H9 (cell line): ENCODE data around the gene PLCH1. TPM values are rescaled to one million over a fixed set of nuclear protein-coding genes. Genes with fewer than 3 reads are reported as not detected.

ENCODE experiments used
- DNase-seq: peaks from one replicate; pipeline ENCODE4 v3.0.0-alpha.2; 2017
- H2AFZ ChIP-seq: one replicate; pipeline ENCODE4 v1.6.1; 2013; ENCODE audit warnings: mild to moderate bottlenecking, low read length, control low read depth, moderate library complexity
- H2AK5ac ChIP-seq: 2 replicates; pipeline ENCODE4 v1.6.1; 2013; ENCODE audit warnings: low read length, control low read depth, mixed read lengths; ENCODE audit not compliant: insufficient read length
- H2BK120ac ChIP-seq: one replicate; pipeline ENCODE4 v1.6.1; 2013; ENCODE audit warnings: low read depth, mild to moderate bottlenecking, low read length, control low read depth, inconsistent platforms; ENCODE audit not compliant: poor library complexity, severe bottlenecking
- H2BK12ac ChIP-seq: 2 replicates; pipeline ENCODE4 v1.6.1; 2013; ENCODE audit warnings: low read length, control low read depth, mixed read lengths, low read depth; ENCODE audit not compliant: insufficient read length
- H2BK15ac ChIP-seq: 2 replicates; pipeline ENCODE4 v1.6.1; 2013; ENCODE audit warnings: low read depth, low read length, control low read depth
- H2BK20ac ChIP-seq: one replicate; pipeline ENCODE4 v1.6.1; 2013; ENCODE audit warnings: low read depth, mild to moderate bottlenecking, low read length, control low read depth, inconsistent platforms; ENCODE audit not compliant: poor library complexity, severe bottlenecking
- H2BK5ac ChIP-seq: 2 replicates; pipeline ENCODE4 v1.6.1; 2013; ENCODE audit warnings: low read length, control low read depth, mixed read lengths; ENCODE audit not compliant: insufficient read length
- H3K14ac ChIP-seq: 2 replicates; pipeline ENCODE4 v1.6.1; 2013; ENCODE audit warnings: low read length, control low read depth; ENCODE audit not compliant: insufficient read depth
- H3K18ac ChIP-seq: 2 replicates; pipeline ENCODE4 v1.6.1; 2013; ENCODE audit warnings: low read depth, mild to moderate bottlenecking, mixed read lengths, low read length, control low read depth; ENCODE audit not compliant: insufficient read length
- H3K23ac ChIP-seq: 2 replicates; pipeline ENCODE4 v1.6.1; 2013; ENCODE audit warnings: low read length, control low read depth, mixed read lengths, low read depth; ENCODE audit not compliant: insufficient read length
- H3K23me2 ChIP-seq: 2 replicates; pipeline ENCODE4 v1.6.1; 2013; ENCODE audit warnings: low read depth, mild to moderate bottlenecking, mixed read lengths, low read length, control low read depth; ENCODE audit not compliant: insufficient read length, poor library complexity, severe bottlenecking
- H3K27ac ChIP-seq: 2 replicates; pipeline ENCODE4 v1.5.1; 2013; ENCODE audit warnings: low read length, control low read depth, mixed read lengths, low read depth; ENCODE audit not compliant: insufficient read length
- H3K27me3 ChIP-seq: 2 replicates; pipeline ENCODE4 v1.6.1; 2013; ENCODE audit warnings: low read length, control low read depth, inconsistent platforms; ENCODE audit not compliant: insufficient read depth
- H3K4ac ChIP-seq: 2 replicates; pipeline ENCODE4 v1.6.1; 2013; ENCODE audit warnings: low read depth, mild to moderate bottlenecking, control low read depth, inconsistent platforms, low read length, moderate library complexity
- H3K4me1 ChIP-seq: 2 replicates; pipeline ENCODE4 v1.6.1; 2013; ENCODE audit warnings: low read length, control low read depth, inconsistent platforms; ENCODE audit not compliant: insufficient read depth
- H3K4me2 ChIP-seq: 2 replicates; pipeline ENCODE4 v1.6.1; 2013; ENCODE audit warnings: low read length, control low read depth, mixed read lengths; ENCODE audit not compliant: insufficient read length, insufficient read depth
- H3K56ac ChIP-seq: 2 replicates; pipeline ENCODE4 v1.6.1; 2013; ENCODE audit warnings: low read depth, mild to moderate bottlenecking, mixed read lengths, low read length, control low read depth; ENCODE audit not compliant: insufficient read length
- H3K79me1 ChIP-seq: 2 replicates; pipeline ENCODE4 v1.6.1; 2013; ENCODE audit warnings: low read depth, mild to moderate bottlenecking, moderate library complexity, low read length, control low read depth, inconsistent platforms; ENCODE audit not compliant: insufficient read depth, poor library complexity, severe bottlenecking
- H3K79me2 ChIP-seq: 2 replicates; pipeline ENCODE4 v1.6.1; 2013; ENCODE audit warnings: low read length, control low read depth, inconsistent platforms; ENCODE audit not compliant: insufficient read depth
- H3K9ac ChIP-seq: 2 replicates; pipeline ENCODE4 v1.6.1; 2013; ENCODE audit warnings: low read length, control low read depth, mixed read lengths; ENCODE audit not compliant: insufficient read length; ENCODE audit errors: extremely low read depth
- H3K9me3 ChIP-seq: one replicate; pipeline ENCODE4 v1.6.1; 2013; ENCODE audit warnings: low read depth, low read length, inconsistent platforms; ENCODE audit not compliant: control insufficient read depth
- H3T11ph ChIP-seq: one replicate; pipeline ENCODE4 v1.6.1; 2013; ENCODE audit warnings: mild to moderate bottlenecking, low read length, control low read depth, inconsistent platforms
- H4K20me1 ChIP-seq: one replicate; pipeline ENCODE4 v1.6.1; 2013; ENCODE audit not compliant: control insufficient read depth, insufficient read length, insufficient read depth
- H4K5ac ChIP-seq: 2 replicates; pipeline ENCODE4 v1.6.1; 2013; ENCODE audit warnings: low read depth, mild to moderate bottlenecking, mixed read lengths, low read length, control low read depth; ENCODE audit not compliant: insufficient read length
- H4K8ac ChIP-seq: replicated peaks from 2 replicates; pipeline ENCODE4 v1.6.1; 2013; ENCODE audit warnings: low read length, control low read depth, mixed read lengths, low read depth; ENCODE audit not compliant: insufficient read length
- H4K91ac ChIP-seq: 2 replicates; pipeline ENCODE4 v1.6.1; 2013; ENCODE audit warnings: low read depth, mild to moderate bottlenecking, moderate library complexity, mixed read lengths, low read length, control low read depth; ENCODE audit not compliant: insufficient read length
- H3K27ac Mint-ChIP-seq, 3 experiments: 2 replicates in 2 of 3; 3 replicates in 1 of 3; pipeline ENCODE4 v1.8.0; 2020 to 2021; ENCODE audit warnings: mixed read lengths in 3 of 3, mild to moderate bottlenecking in 1 of 3, moderate library complexity in 1 of 3
- H3K27me3 Mint-ChIP-seq: 2 replicates; pipeline ENCODE4 v1.8.0; 2021; ENCODE audit warnings: low read depth, mild to moderate bottlenecking, moderate library complexity, mixed read lengths
- H3K36me3 Mint-ChIP-seq, 3 experiments: 2 replicates in 2 of 3; 3 replicates in 1 of 3; pipeline ENCODE4 v1.8.0; 2020 to 2021; ENCODE audit warnings: low read depth in 3 of 3, mixed read lengths in 3 of 3; ENCODE audit not compliant: insufficient read depth in 1 of 3
- H3K4me1 Mint-ChIP-seq, 2 experiments: 2 replicates each; pipeline ENCODE4 v1.8.0; 2020; ENCODE audit warnings: mixed read lengths in 2 of 2
- H3K4me3 Mint-ChIP-seq, 2 experiments: 2 replicates in 1 of 2; 3 replicates in 1 of 2; pipeline ENCODE4 v1.8.0; 2020 to 2021; ENCODE audit warnings: mild to moderate bottlenecking in 2 of 2, mixed read lengths in 2 of 2, moderate library complexity in 1 of 2
- H3K9me3 Mint-ChIP-seq, 2 experiments: 2 replicates in 1 of 2; 3 replicates in 1 of 2; pipeline ENCODE4 v1.8.0; 2020; ENCODE audit warnings: mild to moderate bottlenecking in 2 of 2, mixed read lengths in 2 of 2, moderate library complexity in 1 of 2
- WGBS: extraction: QIAGEN DNeasy Blood & Tissue Kit; methylation state at CpG from one replicate; pipeline ENCODE4 v1.1.7; 2013; ENCODE audit warnings: missing lambda C conversion rate, low lambda C conversion rate, mixed read lengths; ENCODE audit not compliant: insufficient read length; ENCODE audit errors: extremely low coverage; 5-methylcytosine and 5-hydroxymethylcytosine counted together
- total RNA-seq: library from RNA; stranded (reverse); gene quantifications from 2 replicates; pipeline ENCODE4 v1.2.1, GENCODE V29; 2021
- TF ChIP-seq, protein P1 (sequence below): fragments of 200-600 bp; sonication (generic); conservative IDR thresholded peaks from 3 replicates; pipeline ENCODE4 v1.8.0; 2021; ENCODE audit warnings: antibody characterized with exemption, mild to moderate bottlenecking

PLCH1 gene
- total RNA-seq, 1 experiment from 2014 or later: 19.0 TPM

DNA sequence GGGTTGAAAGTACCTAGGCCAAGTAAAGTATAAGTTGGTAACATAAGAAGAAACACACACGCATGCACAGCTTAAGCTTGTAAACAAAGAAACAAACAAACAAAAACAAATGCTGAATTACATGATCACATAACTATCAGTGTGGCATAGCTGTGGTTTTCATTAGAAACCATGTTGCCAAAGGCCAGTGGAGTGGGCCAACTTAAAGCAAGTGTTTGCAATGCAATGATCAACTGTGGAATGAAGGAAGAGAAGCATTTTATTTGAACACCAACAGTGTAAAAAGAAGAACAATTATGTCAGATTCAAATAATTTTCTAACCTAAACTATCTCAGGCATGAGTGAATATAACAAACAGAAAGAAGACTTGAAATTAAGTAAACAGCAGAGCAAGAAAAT lies 252.0 kb downstream of the PLCH1 start:
- H3K9me3 Mint-ChIP-seq: no peaks in the 10 kb centered on the region
- Histone ChIP-seq H3K27me3 (no peaks in the 10 kb centered on the region), H2AK5ac (no peak overlapping the region), H4K20me1 (no peaks in the 10 kb centered on the region), H3K4ac (no peak overlapping the region), H3K9ac (no peak overlapping the region), H3K23me2 (no peaks in the 10 kb centered on the region), H4K91ac (no peak overlapping the region), H2BK15ac (no peak overlapping the region), H3K27ac (no peak overlapping the region), H4K5ac (no peak overlapping the region), H3K79me2 (0 out of 2 replicates have a peak, but pooled peaks cover 2% of the 10 kb centered on the region), H2BK5ac (no peak overlapping the region), H2BK20ac (no peak overlapping the region), H4K8ac (no peak overlapping the region), H2BK12ac (no peak overlapping the region), H3K14ac (no peak overlapping the region), H2AFZ (no peak overlapping the region), H3K9me3 (no peaks in the 10 kb centered on the region), H3K4me1 (no peaks in the 10 kb centered on the region; the same call in 1 of the 2 replicates), H3K4me2 (no peak overlapping the region), H2BK120ac (no peak overlapping the region), H3T11ph (no peak overlapping the region), H3K18ac (no peak overlapping the region), H3K23ac (no peak overlapping the region), H3K56ac (no peak overlapping the region), H3K79me1 (no peaks in the 10 kb centered on the region)
- no peak overlapping the region for H3K4me3 Mint-ChIP-seq
- H3K27me3 Mint-ChIP-seq: no peaks in the 10 kb centered on the region
- WGBS: no CpG with 5 or more reads among the region's 1 CpG
- H3K36me3 Mint-ChIP-seq: peaks cover 7 to 36% (median 20%) of the 10 kb centered on the region in 3 experiments; a peak in 6 of 7 replicates
- H3K27ac Mint-ChIP-seq: no peak overlapping the region
- TF ChIP-seq, protein P1, sequence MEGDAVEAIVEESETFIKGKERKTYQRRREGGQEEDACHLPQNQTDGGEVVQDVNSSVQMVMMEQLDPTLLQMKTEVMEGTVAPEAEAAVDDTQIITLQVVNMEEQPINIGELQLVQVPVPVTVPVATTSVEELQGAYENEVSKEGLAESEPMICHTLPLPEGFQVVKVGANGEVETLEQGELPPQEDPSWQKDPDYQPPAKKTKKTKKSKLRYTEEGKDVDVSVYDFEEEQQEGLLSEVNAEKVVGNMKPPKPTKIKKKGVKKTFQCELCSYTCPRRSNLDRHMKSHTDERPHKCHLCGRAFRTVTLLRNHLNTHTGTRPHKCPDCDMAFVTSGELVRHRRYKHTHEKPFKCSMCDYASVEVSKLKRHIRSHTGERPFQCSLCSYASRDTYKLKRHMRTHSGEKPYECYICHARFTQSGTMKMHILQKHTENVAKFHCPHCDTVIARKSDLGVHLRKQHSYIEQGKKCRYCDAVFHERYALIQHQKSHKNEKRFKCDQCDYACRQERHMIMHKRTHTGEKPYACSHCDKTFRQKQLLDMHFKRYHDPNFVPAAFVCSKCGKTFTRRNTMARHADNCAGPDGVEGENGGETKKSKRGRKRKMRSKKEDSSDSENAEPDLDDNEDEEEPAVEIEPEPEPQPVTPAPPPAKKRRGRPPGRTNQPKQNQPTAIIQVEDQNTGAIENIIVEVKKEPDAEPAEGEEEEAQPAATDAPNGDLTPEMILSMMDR: no peak
- peaks cover 3 to 7% of the 10 kb centered on the region in 2 experiments; a peak in 2 of 4 replicates for H3K4me1 Mint-ChIP-seq
- no peak for DNase-seq
